ENCODE data around the gene ARHGAP26.
"Not testable (repeated sequence)": the region's sequence is repeated elsewhere in the genome, so short reads cannot be mapped to it uniquely, and the experiment has no call there.

Gene ARHGAP26

DNA sequence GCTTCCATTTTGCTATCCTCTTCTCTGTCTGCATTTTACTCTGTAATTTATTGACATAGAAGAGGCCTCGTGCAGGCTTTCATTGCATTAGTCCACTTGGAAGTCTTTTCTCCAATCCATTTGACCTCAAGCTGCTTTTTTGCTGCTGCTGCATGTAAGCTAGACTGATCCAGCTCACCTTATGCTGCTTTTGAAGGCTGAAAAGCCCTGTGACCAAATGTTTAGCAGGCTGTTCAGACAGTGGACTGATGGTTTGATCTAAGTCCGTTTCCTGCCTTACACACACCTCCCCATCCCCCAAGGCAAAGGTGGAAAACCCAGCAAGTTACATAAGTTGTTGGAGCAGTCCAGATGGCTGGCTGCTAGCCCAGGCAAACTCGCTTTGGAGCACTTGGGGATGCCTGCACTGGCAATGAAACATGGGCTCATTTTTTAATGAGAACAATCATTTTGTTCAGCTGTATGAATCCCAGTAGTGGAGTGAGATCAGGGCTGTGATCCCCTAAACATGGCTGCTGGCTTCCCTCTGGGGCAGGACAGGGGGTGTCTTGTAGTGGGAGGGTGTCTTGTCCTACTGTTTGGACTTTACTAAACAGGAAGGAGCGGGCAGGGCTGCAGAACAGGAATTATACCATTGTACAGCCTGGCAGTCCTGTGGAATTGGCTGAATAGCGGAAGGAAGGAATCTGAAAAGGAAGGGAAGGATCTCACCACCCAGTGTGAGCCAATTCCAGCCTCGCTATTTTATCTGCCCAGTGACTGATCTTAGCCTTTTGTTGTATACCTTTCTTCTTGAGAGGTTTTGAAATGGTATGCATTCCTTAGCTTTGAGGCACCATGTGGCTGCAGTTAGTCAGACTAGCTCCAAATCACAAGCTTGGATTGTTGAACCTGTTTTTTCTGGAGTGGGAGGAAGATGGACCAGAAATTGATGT, 212.0 kb downstream of the ARHGAP26 start:
- DNase-seq (ENCODE audit: low read depth in 2 of 2), result no peak

DNA sequence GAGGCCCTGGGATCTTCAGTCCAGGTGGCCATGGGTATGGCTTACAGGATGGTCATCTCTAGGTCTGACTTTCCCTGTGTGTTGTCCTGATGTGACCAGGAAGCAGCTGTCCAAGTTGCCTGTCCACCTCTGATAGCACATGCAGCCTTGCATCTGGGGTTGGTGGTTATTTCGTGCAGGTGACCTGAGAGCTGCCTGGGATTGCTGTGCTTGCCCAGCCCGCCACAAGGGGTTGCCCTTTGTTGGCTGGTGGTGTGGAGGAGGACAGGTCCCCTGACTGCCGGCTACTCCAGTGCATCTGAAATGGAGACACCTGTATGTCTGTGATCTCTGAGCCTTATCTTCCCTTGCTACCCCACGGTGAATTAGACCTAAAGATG, 212.6 kb downstream of the ARHGAP26 start:
- no peak for DNase-seq (ENCODE audit: low read depth in 2 of 2)

DNA sequence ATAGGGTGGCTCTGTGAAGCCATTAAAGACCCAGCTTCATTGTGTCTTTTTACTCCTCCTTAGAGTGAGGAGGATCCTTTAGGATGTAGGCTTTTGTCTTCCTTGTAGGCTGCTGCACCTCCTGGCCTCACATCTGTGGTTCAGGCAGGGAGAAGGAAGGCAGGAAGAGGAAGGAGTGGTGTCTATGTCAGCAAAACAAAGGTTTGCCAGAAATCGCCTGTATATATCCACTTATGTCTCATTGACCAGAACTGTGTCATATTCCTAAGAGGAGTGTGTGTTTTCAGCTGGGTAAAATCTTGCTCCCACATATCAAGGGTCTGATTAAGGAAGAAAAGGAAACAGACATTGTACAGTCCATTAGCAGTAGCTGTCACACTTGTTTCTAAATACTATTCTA, 213.8 kb downstream of the ARHGAP26 start:
- no peak for DNase-seq (ENCODE audit: low read depth in 2 of 2)

DNA sequence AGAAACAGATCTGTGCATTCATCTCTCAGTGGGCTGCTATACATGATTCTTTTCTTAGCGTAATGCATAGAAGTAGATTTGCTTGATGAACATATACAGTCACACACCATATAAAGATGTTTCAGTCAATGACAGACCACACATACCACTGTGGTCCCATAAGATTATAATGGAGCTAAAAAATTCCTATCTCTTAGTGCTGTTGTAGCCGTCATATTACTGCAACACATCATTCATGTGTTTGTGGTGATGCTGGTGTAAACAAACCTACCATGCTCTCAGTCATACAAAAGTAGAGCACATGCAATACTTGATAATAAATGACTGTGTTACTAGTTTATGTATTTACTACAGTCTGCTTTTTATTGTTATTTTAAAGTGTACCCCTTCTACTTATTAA, 214.3 kb downstream of the ARHGAP26 start:
- DNase-seq (ENCODE audit: low read depth in 2 of 2), result no peak

GRCh38 chr5:142989270-142989669, 219.1 kb downstream of the ARHGAP26 start:
- DNase-seq (ENCODE audit: low read depth in 2 of 2), result not testable (repeated sequence)

DNA sequence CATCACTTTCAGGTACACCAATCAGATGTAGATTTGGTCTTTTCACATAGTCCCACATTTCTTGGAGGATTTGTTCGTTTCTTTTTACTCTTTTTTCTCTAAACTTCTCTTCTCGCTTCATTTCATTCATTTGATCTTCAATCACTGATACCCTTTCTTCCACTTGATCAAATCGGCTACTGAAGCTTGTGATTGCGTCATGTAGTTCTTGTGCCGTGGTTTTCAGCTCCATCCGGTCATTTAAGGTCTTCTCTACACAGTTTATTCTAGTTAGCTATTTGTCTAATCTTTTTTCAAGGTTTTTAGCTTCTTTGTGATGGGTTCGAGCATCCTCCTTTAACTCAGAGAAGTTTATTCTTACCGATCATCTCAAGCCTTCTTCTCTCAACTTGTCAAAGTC, 219.9 kb downstream of the ARHGAP26 start:
- not testable (repeated sequence) for DNase-seq (ENCODE audit: low read depth in 2 of 2)

DNA sequence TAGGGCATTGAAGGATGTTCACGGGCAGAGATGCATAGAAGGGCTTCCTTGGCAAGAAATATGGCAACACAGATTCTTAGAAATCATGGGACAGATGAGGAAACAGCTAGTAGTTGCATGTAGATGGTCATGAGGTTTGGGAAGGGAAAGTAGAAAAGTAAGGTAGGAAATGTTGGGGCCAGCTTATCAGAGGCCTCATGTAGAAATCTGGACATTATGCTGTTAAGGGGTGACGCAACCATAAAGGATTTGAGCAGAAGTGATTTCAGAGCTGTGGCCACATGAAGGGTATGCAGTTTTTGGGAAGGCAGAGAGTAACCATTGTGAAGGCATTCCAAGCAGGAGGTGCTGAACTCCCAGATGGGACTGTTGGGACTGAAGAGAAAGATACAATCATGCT, 224.0 kb downstream of the ARHGAP26 start:
- DNase-seq (ENCODE audit: low read depth in 2 of 2), result no peak

- not testable (repeated sequence) for DNase-seq (ENCODE audit: low read depth in 2 of 2)
Measured at GRCh38 chr5:142995621-142996020, 225.4 kb downstream of the ARHGAP26 start.

GRCh38 chr5:142997591-142997990, 227.4 kb downstream of the ARHGAP26 start:
- no peak for DNase-seq (ENCODE audit: low read depth in 2 of 2)

DNA sequence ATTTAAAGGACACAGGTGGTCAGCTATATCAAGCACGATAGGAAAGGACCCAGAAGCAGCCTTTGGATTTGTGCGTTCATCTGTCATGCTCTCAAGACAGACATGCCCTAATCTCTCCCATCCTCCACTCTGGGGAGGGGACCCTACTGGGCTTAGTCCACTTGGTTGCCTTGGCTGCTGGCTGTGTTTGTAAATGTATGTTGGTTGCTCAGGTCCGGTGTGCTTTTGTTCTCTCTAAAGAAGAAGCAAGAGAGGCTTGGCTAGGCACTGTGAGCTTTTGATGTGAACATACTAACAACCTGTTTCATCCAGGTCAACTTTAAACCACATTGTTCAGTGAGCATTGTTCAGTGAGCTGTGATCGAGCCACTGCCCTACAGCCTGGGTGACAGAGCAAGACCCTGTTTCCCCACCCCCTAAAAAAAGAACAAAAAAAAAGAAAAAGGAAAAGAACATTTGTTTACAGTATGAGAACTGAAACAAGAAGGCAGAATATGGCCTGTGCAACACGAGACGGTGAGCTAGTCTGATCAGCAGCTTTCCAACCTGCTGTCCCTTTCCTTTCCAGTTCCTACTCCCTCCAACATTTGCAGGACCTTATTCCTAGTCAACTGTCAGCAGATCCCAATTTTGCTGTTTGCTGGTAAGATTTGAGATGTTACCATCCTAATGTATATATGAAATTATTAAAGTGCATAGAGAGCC, 228.3 kb downstream of the ARHGAP26 start:
- no peak for DNase-seq (ENCODE audit: low read depth in 2 of 2)

DNA sequence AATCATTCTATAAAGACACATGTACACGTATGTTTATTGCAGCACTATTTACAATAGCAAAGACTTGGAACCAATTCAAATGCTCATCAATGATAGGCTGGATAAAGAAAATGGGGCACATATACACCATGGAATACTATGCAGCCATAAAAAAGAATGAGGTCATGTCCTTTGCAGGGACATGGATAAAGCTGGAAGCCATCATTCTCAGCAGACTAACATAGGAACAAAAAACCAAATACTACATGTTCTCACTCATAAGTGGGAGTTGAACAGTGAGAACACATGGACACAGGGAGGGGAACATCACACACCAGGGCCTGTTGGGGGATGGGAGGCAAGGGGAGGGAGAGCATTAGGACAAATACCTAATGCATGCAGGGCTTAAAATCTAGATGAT, 230.4 kb downstream of the ARHGAP26 start:
- not testable (repeated sequence) for DNase-seq (ENCODE audit: low read depth in 2 of 2)

DNA sequence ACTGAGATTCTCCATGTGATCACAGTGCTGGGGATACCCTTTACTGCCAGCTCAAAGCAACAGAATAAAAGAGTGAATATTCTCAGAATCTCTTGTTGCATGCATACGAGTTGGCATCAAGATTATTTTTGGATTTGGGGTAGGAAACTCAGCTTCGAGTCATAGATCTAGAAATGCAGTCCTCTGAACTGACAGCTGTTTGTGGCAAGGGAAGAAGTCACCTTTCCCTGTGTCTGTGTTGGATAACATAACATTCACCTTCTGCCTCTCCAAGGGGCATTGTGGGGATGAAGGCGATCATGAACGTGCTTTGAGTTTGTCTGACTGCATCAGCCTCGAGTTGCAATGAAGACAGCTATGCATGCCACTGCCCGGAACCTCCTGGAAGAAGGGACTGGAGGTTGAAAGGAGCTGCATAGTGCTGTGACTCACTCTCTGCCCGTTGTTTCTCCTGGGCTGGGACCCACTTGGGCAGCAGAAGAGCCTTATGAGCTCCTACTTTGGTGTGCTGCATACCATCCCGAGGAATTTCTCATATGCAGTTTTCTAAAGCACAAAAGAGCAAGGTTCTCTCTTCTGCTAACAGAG, 231.7 kb downstream of the ARHGAP26 start:
- no peak for DNase-seq (ENCODE audit: low read depth in 2 of 2)

GRCh38 chr5:143002459-143003327, 232.5 kb downstream of the ARHGAP26 start:
- no peak for DNase-seq (ENCODE audit: low read depth in 2 of 2)

- DNase-seq (ENCODE audit: low read depth in 2 of 2), result no peak
Measured at GRCh38 chr5:143003328-143003636, 233.1 kb downstream of the ARHGAP26 start.

DNA sequence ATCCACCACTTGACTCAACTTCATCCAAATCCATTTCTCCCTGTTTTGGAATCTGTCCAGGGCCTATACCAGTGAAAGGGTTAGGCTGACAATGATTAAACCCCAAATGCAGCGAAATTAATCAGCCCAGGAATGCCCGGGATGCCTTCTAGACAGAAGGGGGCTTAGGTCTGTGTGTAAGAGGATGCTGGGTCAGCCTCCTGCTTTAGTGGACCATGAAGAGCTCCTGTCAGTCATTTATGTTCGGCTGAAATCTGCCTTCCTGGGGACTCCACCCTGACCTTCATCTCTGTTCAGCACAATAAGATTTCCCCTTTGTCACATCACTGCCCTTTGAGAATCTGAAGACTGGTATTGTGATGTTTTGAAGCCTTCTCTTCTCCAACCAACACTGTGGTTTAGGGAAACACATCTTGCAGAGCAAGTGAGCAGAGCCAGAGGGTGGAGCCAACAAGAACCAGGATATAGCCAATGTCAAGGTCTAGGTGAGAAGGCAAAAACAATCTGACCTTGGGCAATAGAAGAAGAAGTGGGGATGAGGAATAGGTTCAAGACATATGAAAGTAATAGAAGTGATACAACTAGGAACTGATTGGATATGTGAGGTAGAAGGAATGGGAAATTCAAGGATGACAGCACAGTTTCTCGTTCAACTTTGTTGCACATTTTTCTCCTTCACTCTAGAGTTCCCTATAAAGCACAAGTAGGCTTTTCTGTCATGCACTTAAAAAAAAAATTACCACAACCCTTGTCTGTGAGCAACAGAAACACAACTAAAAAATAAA, 234.4 kb downstream of the ARHGAP26 start:
- DNase-seq (ENCODE audit: low read depth in 2 of 2), result no peak

DNA sequence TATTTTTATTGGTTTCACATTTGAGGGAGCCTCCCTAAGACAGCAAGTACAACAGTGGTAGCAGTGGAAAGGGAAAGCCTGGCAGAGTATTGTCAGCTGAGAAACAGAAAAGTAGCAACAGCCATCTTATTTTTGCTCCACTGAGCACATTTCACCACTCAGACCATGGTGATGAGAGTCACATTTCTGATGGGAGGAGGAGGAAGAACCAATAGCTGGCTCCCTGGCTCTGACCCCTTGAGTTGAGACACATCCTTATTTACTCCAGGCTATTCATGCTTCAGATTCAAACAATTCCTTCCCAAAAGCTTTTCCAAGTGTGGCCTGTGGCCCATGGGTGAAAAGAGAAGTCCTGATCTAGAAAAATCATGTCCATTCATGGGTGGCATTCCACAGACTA, 236.3 kb downstream of the ARHGAP26 start:
- no peak for DNase-seq (ENCODE audit: low read depth in 2 of 2)

DNA sequence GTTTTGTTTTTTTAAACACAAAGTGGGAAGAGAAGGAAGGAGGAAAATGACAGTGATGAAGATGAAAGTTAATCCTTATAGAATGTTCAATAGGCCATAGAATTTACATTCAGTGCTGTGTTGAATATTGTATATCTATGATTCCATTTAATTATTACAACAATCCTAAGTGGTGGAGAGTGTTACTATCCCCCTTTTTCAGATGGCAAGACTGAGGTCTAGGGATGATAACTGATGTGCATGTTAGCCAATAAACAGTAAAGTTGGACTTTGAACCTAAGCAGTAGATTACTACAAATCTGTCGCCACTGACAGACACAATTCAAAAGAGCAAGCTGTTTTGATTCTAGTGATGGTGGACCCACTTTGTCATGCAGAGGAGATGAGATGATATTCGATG, 237.9 kb downstream of the ARHGAP26 start:
- DNase-seq (ENCODE audit: low read depth in 2 of 2), result no peak

GRCh38 chr5:143008809-143009521, 238.8 kb downstream of the ARHGAP26 start:
- DNase-seq (ENCODE audit: low read depth in 2 of 2), result peak; percentile 49 to 55

DNA sequence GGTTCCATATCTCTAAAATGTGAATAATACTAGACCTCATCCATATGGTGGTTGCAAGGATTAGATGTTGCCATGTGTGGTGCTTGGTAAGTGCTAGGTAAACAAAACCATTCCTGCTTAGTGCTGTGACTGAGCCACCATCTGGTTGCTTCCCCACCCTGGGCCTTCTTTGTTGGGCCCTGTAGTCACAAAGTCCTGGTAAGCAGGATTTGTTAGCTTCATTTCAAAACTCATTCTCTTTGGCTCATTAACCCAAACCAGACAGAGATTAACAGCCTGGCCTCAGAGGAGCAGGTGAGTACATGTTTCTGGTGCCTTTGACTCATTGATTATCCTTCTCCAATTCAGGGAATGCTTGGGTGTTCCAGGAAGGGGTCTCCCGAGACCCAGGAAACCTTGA, 240.2 kb downstream of the ARHGAP26 start:
- no peak for DNase-seq (ENCODE audit: low read depth in 2 of 2)

GRCh38 chr5:143011585-143011984, 241.4 kb downstream of the ARHGAP26 start:
- DNase-seq (ENCODE audit: low read depth in 2 of 2), result no peak

Measured in activated CD4-positive, alpha-beta T cell treated with anti-CD3 and anti-CD28 coated beads for 24 hours (primary cell).